WERI-Rb-1 (cell line): ENCODE results near the gene AOPEP.

ENCODE experiments used
- DNase-seq: peaks from one replicate; pipeline ENCODE4 v3.0.0-alpha.2; 2020
- H3K27ac ChIP-seq: fragments of 250-450 bp; sonication (Bioruptor Pico); 2 replicates; pipeline ENCODE4 v1.5.1; 2020; ENCODE audit warnings: mild to moderate bottlenecking, moderate library complexity
- H3K27me3 ChIP-seq: fragments of 250-450 bp; sonication (Bioruptor Pico); 2 replicates; pipeline ENCODE4 v1.5.1; 2021; ENCODE audit warnings: mild to moderate bottlenecking, low read depth, moderate library complexity; ENCODE audit not compliant: insufficient read depth, severe bottlenecking
- H3K36me3 ChIP-seq: fragments of 250-450 bp; sonication (Bioruptor Pico); 2 replicates; pipeline ENCODE4 v1.5.1; 2020; ENCODE audit warnings: mild to moderate bottlenecking, moderate library complexity
- H3K4me3 ChIP-seq: 2 replicates; pipeline ENCODE4 v1.5.1; 2011; ENCODE audit warnings: low read depth, mild to moderate bottlenecking, control low read depth, low read length
- H3K9me3 ChIP-seq: fragments of 250-450 bp; sonication (Bioruptor Pico); 2 replicates; pipeline ENCODE4 v1.5.1; 2021; ENCODE audit warnings: mild to moderate bottlenecking, moderate library complexity; ENCODE audit not compliant: severe bottlenecking
- CTCF ChIP-seq: IDR thresholded peaks from 2 replicates; pipeline ENCODE4 v1.5.1; 2011; ENCODE audit warnings: low read depth, mild to moderate bottlenecking, control low read depth, inconsistent platforms, low read length

The AOPEP gene

GRCh38 chr9:94867842-94868312, 141.4 kb downstream of the AOPEP start:
- Histone ChIP-seq H3K27ac (no peak overlapping the region), H3K4me3 (no peak overlapping the region)
- DNase-seq = no peak

GRCh38 chr9:94868464-94868863, 142.0 kb downstream of the AOPEP start:
- Histone ChIP-seq H3K9me3 (no peaks in the 10 kb centered on the region), H3K27me3 (no peaks in the 10 kb centered on the region), H3K36me3 (no peaks in the 10 kb centered on the region), H3K4me3 (no peak overlapping the region), H3K27ac (no peak overlapping the region)
- no peak for TF ChIP-seq CTCF
- DNase-seq = no peak

More at GRCh38 chr9:94867842-94868312, 141.4 kb downstream of the AOPEP start:
- no peaks in the 10 kb centered on the region for H3K36me3 ChIP-seq
- no peaks in the 10 kb centered on the region for H3K9me3 ChIP-seq
- H3K27me3 ChIP-seq = no peaks in the 10 kb centered on the region
- no peak for TF ChIP-seq CTCF

GRCh38 chr9:94869415-94869843, 142.9 kb downstream of the AOPEP start:
- H3K36me3 ChIP-seq = no peaks in the 10 kb centered on the region
- H3K27me3 ChIP-seq = no peaks in the 10 kb centered on the region
- H3K4me3 ChIP-seq = no peak overlapping the region
- no peak overlapping the region for H3K27ac ChIP-seq
- H3K9me3 ChIP-seq = no peaks in the 10 kb centered on the region
- TF ChIP-seq CTCF = no peak
- no peak for DNase-seq

- no peak for TF ChIP-seq CTCF
Measured at GRCh38 chr9:94870465-94870792, 143.9 kb downstream of the AOPEP start.

GRCh38 chr9:94870793-94871558, 144.5 kb downstream of the AOPEP start:
- TF ChIP-seq CTCF = no peak
- no peaks in the 10 kb centered on the region for H3K27me3 ChIP-seq
- H3K4me3 ChIP-seq = no peak overlapping the region
- H3K9me3 ChIP-seq = no peaks in the 10 kb centered on the region
- H3K27ac ChIP-seq = no peak overlapping the region
- no peak for DNase-seq
- H3K36me3 ChIP-seq = no peaks in the 10 kb centered on the region

More at GRCh38 chr9:94870465-94870792, 143.9 kb downstream of the AOPEP start:
- Histone ChIP-seq H3K9me3 (no peaks in the 10 kb centered on the region), H3K4me3 (no peak overlapping the region), H3K36me3 (no peaks in the 10 kb centered on the region), H3K27me3 (no peaks in the 10 kb centered on the region), H3K27ac (no peak overlapping the region)
- DNase-seq = no peak
